GM23248 (cell line): ENCODE results near the gene FCER1G. TPM values are rescaled to one million over a fixed set of nuclear protein-coding genes. Genes with fewer than 3 reads are reported as not detected.

Experiments
- DNase-seq: peaks from one replicate; pipeline ENCODE4 v3.0.0-alpha.2; 2015
- H2AFZ ChIP-seq: fragments of 200-600 bp; sonication (generic); 2 replicates; pipeline ENCODE4 v1.6.1; 2016; ENCODE audit warnings: antibody characterized with exemption
- H3F3A ChIP-seq: fragments of 200-600 bp; sonication (generic); 2 replicates; pipeline ENCODE4 v1.6.1; 2016; ENCODE audit warnings: mild to moderate bottlenecking, antibody characterized with exemption, mixed run types; ENCODE audit not compliant: insufficient read depth
- H3K27ac ChIP-seq: fragments of 200-600 bp; sonication (generic); 2 replicates; pipeline ENCODE4 v1.5.1; 2016; ENCODE audit warnings: mild to moderate bottlenecking
- H3K27me3 ChIP-seq: fragments of 200-600 bp; sonication (generic); replicated peaks from 2 replicates; pipeline ENCODE4 v1.6.1; 2016; ENCODE audit warnings: mild to moderate bottlenecking; ENCODE audit not compliant: insufficient read depth
- H3K36me3 ChIP-seq: fragments of 200-600 bp; sonication (generic); 2 replicates; pipeline ENCODE4 v1.6.1; 2016; ENCODE audit warnings: low read depth, mild to moderate bottlenecking
- H3K4me1 ChIP-seq: fragments of 200-600 bp; sonication (generic); 2 replicates; pipeline ENCODE4 v1.6.1; 2016; ENCODE audit warnings: mild to moderate bottlenecking; ENCODE audit not compliant: insufficient read depth
- H3K4me2 ChIP-seq: fragments of 200-600 bp; sonication (generic); one replicate; pipeline ENCODE4 v1.6.1; 2016; ENCODE audit warnings: mild to moderate bottlenecking; ENCODE audit not compliant: unreplicated experiment
- H3K4me3 ChIP-seq: fragments of 200-600 bp; sonication (generic); 2 replicates; pipeline ENCODE4 v1.5.1; 2016; ENCODE audit warnings: mild to moderate bottlenecking
- H3K79me2 ChIP-seq: fragments of 200-600 bp; sonication (generic); 2 replicates; pipeline ENCODE4 v1.6.1; 2016; ENCODE audit warnings: mild to moderate bottlenecking; ENCODE audit not compliant: insufficient read depth
- H3K9ac ChIP-seq: fragments of 200-600 bp; sonication (generic); 2 replicates; pipeline ENCODE4 v1.6.1; 2016; ENCODE audit warnings: mild to moderate bottlenecking
- H3K9me2 ChIP-seq: fragments of 200-600 bp; sonication (generic); 2 replicates; pipeline ENCODE4 v1.6.1; 2016; ENCODE audit warnings: mixed run types, mild to moderate bottlenecking, moderate library complexity; ENCODE audit not compliant: insufficient read depth
- H3K9me3 ChIP-seq: fragments of 200-600 bp; sonication (generic); one replicate; pipeline ENCODE4 v1.6.1; 2017; ENCODE audit warnings: low read depth
- H4K20me1 ChIP-seq: fragments of 200-600 bp; sonication (generic); 2 replicates; pipeline ENCODE4 v1.6.0; 2016; ENCODE audit not compliant: insufficient read depth
- EZH2 ChIP-seq: fragments of 200-600 bp; sonication (generic); IDR thresholded peaks from 2 replicates; pipeline ENCODE4 v1.6.1; 2018; ENCODE audit warnings: antibody characterized with exemption, mild to moderate bottlenecking; ENCODE audit not compliant: insufficient read depth, poor library complexity, severe bottlenecking
- EZH2phosphoT487 ChIP-seq: fragments of 200-600 bp; sonication (generic); IDR thresholded peaks from 2 replicates; pipeline ENCODE4 v1.6.1; 2018; ENCODE audit warnings: antibody characterized with exemption, moderate library complexity, mild to moderate bottlenecking, low read depth; ENCODE audit not compliant: insufficient read depth
- WGBS, 2 experiments: methylation state at CpG; one replicate each; pipeline ENCODE4 v1.1.6; 2015 to 2017; ENCODE audit warnings: low lambda C conversion rate in 2 of 2, low coverage in 1 of 2; ENCODE audit errors: missing lambda C conversion rate in 2 of 2; 5-methylcytosine and 5-hydroxymethylcytosine counted together
- in situ Hi-C: fragments of 300-500 bp; cut with MboI; formaldehyde crosslinking; loops from 2 replicates; pipeline ENCODE4 v1.15.0; 2020
- polyA plus RNA-seq: library from polyadenylated mRNA; unstranded; fragments of >200 nt; fragmentation: Nextera tagmentation; extraction: Ambion mirVana; gene quantifications from 2 replicates; pipeline ENCODE4 v1.2.1, GENCODE V29; 2016
- total RNA-seq: library from RNA; depleted of rRNA; stranded (reverse); fragments of >200 nt; shearing (Covaris generic); gene quantifications from 2 replicates; pipeline ENCODE4 v1.2.3, GENCODE V29; 2014

FCER1G gene
- total and polyA plus RNA-seq, 2 experiments from 2014 or later: 0.49 TPM; not detected in 1

GRCh38 chr1:161177112-161177935 is 37.8 kb upstream of the FCER1G start, which contains the start of gene B4GALT3:
TSS of gene B4GALT3 (minus strand) at chr1:161177507. CDS start at chr1:161176060, 1,447 bp downstream.
- Histone ChIP-seq H3K9me2 (no peaks in the 10 kb centered on the region), H3K4me2 (peak within 1 kb of the TSS; percentile 90), H3K27ac (peak within 1 kb of the TSS; percentile 39), H2AFZ (peak within 1 kb of the TSS; percentile 74), H3F3A (peaks cover 25% of the 10 kb centered on the region), H3K9ac (peak within 1 kb of the TSS; percentile 97), H3K9me3 (no peaks in the 10 kb centered on the region), H3K79me2 (peaks cover 17% of the 10 kb centered on the region), H4K20me1 (no peaks in the 10 kb centered on the region), H3K36me3 (peaks cover 4% of the 10 kb centered on the region; the same call in 1 of the 2 replicates), H3K4me1 (peaks cover 22% of the 10 kb centered on the region), H3K27me3 (no peaks in the 10 kb centered on the region), H3K4me3 (peak within 1 kb of the TSS; percentile 98)
- in situ Hi-C loops: no loop called here
- 5 to 7% methylated on average over 31 to 50 of the region's 50 CpGs for WGBS, 2 experiments
- DNase-seq: peak; percentile 90
- TF ChIP-seq EZH2phosphoT487 (no peak), EZH2 (no peak)

- Histone ChIP-seq H3K27ac (peak overlapping the region; percentile 39), H3K36me3 (no peaks in the 10 kb centered on the region), H3K9ac (peak overlapping the region; percentile 97), H3K79me2 (peaks cover 17% of the 10 kb centered on the region), H3K27me3 (no peaks in the 10 kb centered on the region), H3K9me3 (no peaks in the 10 kb centered on the region), H2AFZ (peak overlapping the region; percentile 74), H3K4me2 (peak overlapping the region; percentile 90), H3F3A (peaks cover 26% of the 10 kb centered on the region), H3K9me2 (no peaks in the 10 kb centered on the region), H3K4me3 (peak overlapping the region; percentile 98), H3K4me1 (peaks cover 22% of the 10 kb centered on the region), H4K20me1 (no peaks in the 10 kb centered on the region)
- no peak for TF ChIP-seq EZH2phosphoT487
- no peak for TF ChIP-seq EZH2
- DNase-seq: no peak
- 46 to 54% methylated on average over 9 of the region's 9 CpGs for WGBS, 2 experiments
- in situ Hi-C loops: no loop called here
These were observed 37.2 kb upstream of the FCER1G start for GRCh38 chr1:161177936-161178244.

GRCh38 chr1:161179698-161180097 is 35.4 kb upstream of the FCER1G start:
- peaks cover 17% of the 10 kb centered on the region for H3K79me2 ChIP-seq
- no peak overlapping the region for H2AFZ ChIP-seq
- no peak overlapping the region for H3K9ac ChIP-seq
- no peaks in the 10 kb centered on the region for H3K36me3 ChIP-seq
- peaks cover 15% of the 10 kb centered on the region for H3K4me1 ChIP-seq
- H3K9me2 ChIP-seq: no peaks in the 10 kb centered on the region
- no peak for DNase-seq
- no peak overlapping the region for H3K4me2 ChIP-seq
- H3K9me3 ChIP-seq: no peaks in the 10 kb centered on the region
- H3F3A ChIP-seq: peaks cover 21% of the 10 kb centered on the region; the same call in 1 of the 2 replicates
- TF ChIP-seq EZH2phosphoT487: no peak
- no peak for TF ChIP-seq EZH2
- no peaks in the 10 kb centered on the region for H4K20me1 ChIP-seq
- no peaks in the 10 kb centered on the region for H3K27me3 ChIP-seq
- H3K4me3 ChIP-seq: no peak overlapping the region
- in situ Hi-C loops: no loop called here
- WGBS, 2 experiments: 85 to 94% methylated on average over 3 of the region's 3 CpGs
- H3K27ac ChIP-seq: no peak overlapping the region

- Histone ChIP-seq H3K4me3 (no peak overlapping the region), H3K79me2 (peaks cover 17% of the 10 kb centered on the region), H3K27ac (no peak overlapping the region), H3K27me3 (no peaks in the 10 kb centered on the region), H3K9me2 (no peaks in the 10 kb centered on the region), H3K9me3 (no peaks in the 10 kb centered on the region), H3F3A (peaks cover 21% of the 10 kb centered on the region; the same call in 1 of the 2 replicates), H3K36me3 (no peaks in the 10 kb centered on the region), H2AFZ (no peak overlapping the region), H3K4me1 (peaks cover 22% of the 10 kb centered on the region), H3K9ac (no peak overlapping the region), H4K20me1 (no peaks in the 10 kb centered on the region), H3K4me2 (no peak overlapping the region)
- in situ Hi-C loops: no loop called here
- WGBS, 2 experiments: 13 to 29% methylated on average over 1 of the region's 1 CpG
- TF ChIP-seq EZH2phosphoT487 (no peak), EZH2 (no peak)
- peak; percentile 47 for DNase-seq
These were observed 34.5 kb upstream of the FCER1G start for GRCh38 chr1:161180639-161181038.
